ENCODE results near the gene RPS8.
"Not testable (repeated sequence)": the region's sequence is repeated elsewhere in the genome, so short reads cannot be mapped to it uniquely, and the experiment has no call there.

RPS8 gene

GRCh38 chr1:44820328-44821239 is 45.2 kb downstream of the RPS8 start:
- no peak for DNase-seq (ENCODE audit: low read depth, low spot score)

GRCh38 chr1:44821240-44821715 is 45.9 kb downstream of the RPS8 start:
- no peak for DNase-seq (ENCODE audit: low read depth, low spot score)

DNA sequence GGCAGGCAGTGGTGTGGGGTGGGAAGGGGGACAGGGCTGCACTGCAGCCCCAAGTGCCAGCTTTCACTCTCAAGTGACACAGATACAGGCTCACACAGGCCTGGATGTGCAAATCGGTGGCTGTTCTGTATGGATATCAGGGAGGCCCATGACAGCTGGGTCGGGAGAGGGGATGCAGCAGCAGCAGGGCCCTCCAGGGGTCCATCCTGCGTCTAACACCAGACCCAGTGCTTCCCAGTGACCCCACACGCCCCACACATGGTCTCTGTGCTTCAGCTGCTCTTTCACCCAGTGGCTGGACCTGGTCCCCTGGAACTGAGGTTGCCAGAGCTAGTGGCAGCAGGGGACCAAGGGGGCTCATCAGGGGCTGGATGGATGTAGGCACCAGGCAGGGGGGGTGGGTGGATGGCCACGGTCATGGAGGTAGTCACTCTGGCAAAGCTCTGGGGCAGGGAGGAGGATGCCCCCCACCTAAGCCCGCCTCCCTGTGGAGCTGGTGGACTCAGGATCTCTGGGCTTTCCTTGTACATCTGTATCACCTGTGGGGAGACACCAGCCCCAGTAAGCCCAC is 46.9 kb downstream of the RPS8 start:
- no peak for DNase-seq (ENCODE audit: low read depth, low spot score)

- DNase-seq (ENCODE audit: low read depth, low spot score), result no peak
These were observed 47.7 kb downstream of the RPS8 start for GRCh38 chr1:44822981-44823451.

DNA sequence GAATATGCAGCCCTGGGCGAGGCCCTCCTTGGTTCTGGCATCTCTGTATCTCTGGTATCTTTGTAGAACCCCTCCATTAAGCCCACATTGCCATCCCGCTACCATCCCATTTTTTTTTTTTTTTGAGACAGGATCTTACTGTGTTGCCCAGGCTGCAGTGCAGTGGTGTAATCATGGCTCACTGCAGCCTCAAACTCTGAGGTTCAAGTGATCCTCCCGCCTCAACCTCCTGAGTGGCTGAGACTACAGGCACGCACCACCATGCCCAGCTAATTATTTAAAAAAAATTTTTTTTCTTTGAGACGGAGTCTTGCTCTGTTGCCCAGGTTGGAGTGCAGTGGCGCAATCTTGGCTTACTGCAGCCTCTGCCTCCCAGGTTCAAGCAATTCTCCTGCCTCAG is 49.1 kb downstream of the RPS8 start:
- not testable (repeated sequence) for DNase-seq (ENCODE audit: low read depth, low spot score)

GRCh38 chr1:44826375-44827196 is 51.2 kb downstream of the RPS8 start:
- DNase-seq (ENCODE audit: low read depth, low spot score), result no peak

GRCh38 chr1:44827197-44828002 is 52.1 kb downstream of the RPS8 start:
- DNase-seq (ENCODE audit: low read depth, low spot score), result no peak

DNA sequence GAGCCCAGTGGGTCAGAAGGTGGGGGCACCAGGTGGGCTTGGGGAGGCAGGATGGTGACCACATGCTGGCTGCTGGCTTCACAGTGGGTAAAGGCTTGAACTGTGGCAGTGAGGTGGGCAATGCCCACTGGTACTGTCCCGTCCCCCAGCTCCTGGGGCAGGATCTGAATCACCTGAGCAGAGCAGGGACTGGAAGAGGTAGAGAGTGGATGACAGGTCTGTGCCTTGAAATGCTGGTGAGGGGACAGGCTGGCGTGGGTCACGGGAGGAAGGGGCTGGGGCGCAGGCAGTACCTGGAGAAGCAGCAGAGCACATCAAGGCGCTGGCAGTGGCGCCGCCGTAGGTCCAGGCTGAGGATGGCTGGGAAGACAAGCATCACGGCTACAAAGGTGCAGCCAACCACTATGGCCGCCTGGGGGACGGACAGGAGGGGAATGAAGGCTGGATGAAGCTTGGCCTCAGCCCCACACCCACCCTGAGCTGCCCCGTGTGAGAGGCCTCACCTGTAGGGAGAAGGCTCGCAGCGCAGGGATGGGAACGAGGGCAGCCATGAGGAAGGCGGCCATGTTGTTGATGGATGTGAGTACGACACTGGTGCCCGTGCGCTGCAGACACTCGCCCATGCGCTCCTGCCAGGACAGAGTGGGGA is 52.8 kb downstream of the RPS8 start:
- no peak for DNase-seq (ENCODE audit: low read depth, low spot score)

Data from activated naive CD8-positive, alpha-beta T cell treated with anti-CD3 and anti-CD28 coated beads, Interleukin-2, amount 50 U/mL, for 16 hours (primary cell).